Measurements from ENCODE around the gene GOLGA8O.
"Not testable (repeated sequence)": the region's sequence is repeated elsewhere in the genome, so short reads cannot be mapped to it uniquely, and the experiment has no call there.

DNA sequence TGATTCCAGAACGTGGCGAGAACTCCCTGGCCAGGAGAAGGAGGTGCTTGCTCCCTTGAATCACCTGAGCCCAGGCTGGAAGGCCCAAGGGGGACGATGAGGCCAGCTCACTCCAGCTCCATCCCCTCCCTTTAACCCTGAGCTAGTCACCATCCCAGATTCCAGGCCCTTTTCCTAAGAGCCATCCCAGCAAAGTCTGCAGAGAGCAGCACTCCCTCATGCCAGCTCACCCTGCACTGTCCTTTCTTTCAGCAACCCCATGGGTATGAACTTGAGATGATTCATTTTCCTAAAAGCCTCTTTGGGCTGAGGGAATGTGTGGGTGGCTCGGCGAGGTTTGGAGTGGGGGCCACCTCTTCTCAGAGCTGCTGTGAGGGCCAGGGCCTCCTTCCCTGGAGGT is 26.2 kb upstream of the GOLGA8O start:
- TF ChIP-seq RXRB (CRISPR knock-in tag; IDR thresholded peaks at IDR 0.05; ENCODE audit: borderline replicate concordance); ZBTB1 (CRISPR knock-in tag; IDR thresholded peaks at IDR 0.05; ENCODE audit: borderline replicate concordance); IKZF4 (CRISPR knock-in tag; IDR thresholded peaks at IDR 0.05; ENCODE audit: borderline replicate concordance, low read depth, not compliant biosample characterization); CBFB (CRISPR knock-in tag; IDR thresholded peaks at IDR 0.05); EZH2 (conservative IDR thresholded peaks at IDR 0.05; ENCODE audit: low read depth, low read length); E2F5 (CRISPR knock-in tag; conservative IDR thresholded peaks at IDR 0.05); SIN3A (IDR thresholded peaks at IDR 0.05; ENCODE audit: borderline replicate concordance, low read depth, low read length): not testable (repeated sequence)
- TF ChIP-seq, protein P1, sequence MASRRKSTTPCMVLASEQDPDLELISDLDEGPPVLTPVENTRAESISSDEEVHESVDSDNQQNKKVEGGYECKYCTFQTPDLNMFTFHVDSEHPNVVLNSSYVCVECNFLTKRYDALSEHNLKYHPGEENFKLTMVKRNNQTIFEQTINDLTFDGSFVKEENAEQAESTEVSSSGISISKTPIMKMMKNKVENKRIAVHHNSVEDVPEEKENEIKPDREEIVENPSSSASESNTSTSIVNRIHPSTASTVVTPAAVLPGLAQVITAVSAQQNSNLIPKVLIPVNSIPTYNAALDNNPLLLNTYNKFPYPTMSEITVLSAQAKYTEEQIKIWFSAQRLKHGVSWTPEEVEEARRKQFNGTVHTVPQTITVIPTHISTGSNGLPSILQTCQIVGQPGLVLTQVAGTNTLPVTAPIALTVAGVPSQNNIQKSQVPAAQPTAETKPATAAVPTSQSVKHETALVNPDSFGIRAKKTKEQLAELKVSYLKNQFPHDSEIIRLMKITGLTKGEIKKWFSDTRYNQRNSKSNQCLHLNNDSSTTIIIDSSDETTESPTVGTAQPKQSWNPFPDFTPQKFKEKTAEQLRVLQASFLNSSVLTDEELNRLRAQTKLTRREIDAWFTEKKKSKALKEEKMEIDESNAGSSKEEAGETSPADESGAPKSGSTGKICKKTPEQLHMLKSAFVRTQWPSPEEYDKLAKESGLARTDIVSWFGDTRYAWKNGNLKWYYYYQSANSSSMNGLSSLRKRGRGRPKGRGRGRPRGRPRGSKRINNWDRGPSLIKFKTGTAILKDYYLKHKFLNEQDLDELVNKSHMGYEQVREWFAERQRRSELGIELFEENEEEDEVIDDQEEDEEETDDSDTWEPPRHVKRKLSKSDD (CRISPR knock-in tag; IDR thresholded peaks at IDR 0.05; ENCODE audit: low read depth) = not testable (repeated sequence)
- TF ChIP-seq, protein P2, sequence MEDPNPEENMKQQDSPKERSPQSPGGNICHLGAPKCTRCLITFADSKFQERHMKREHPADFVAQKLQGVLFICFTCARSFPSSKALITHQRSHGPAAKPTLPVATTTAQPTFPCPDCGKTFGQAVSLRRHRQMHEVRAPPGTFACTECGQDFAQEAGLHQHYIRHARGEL (CRISPR knock-in tag; IDR thresholded peaks at IDR 0.05) = not testable (repeated sequence)
